ENCODE results near the gene HIPK2.
"Not testable (repeated sequence)": the region's sequence is repeated elsewhere in the genome, so short reads cannot be mapped to it uniquely, and the experiment has no call there.

Gene HIPK2

GRCh38 chr7:139626817-139627216, 151.0 kb downstream of the HIPK2 start:
- DNase-seq (ENCODE audit: low read depth) = no peak

GRCh38 chr7:139623518-139623917, 154.3 kb downstream of the HIPK2 start:
- peak; percentile 14 for DNase-seq (ENCODE audit: low read depth)

GRCh38 chr7:139620676-139621344, 157.0 kb downstream of the HIPK2 start:
- peak; percentile 37 for DNase-seq (ENCODE audit: low read depth)

GRCh38 chr7:139619367-139619657, 158.5 kb downstream of the HIPK2 start:
- DNase-seq (ENCODE audit: low read depth) = peak; percentile 48

- peak; percentile 53 for DNase-seq (ENCODE audit: low read depth)
Measured at GRCh38 chr7:139618482-139619366, 159.1 kb downstream of the HIPK2 start.

DNA sequence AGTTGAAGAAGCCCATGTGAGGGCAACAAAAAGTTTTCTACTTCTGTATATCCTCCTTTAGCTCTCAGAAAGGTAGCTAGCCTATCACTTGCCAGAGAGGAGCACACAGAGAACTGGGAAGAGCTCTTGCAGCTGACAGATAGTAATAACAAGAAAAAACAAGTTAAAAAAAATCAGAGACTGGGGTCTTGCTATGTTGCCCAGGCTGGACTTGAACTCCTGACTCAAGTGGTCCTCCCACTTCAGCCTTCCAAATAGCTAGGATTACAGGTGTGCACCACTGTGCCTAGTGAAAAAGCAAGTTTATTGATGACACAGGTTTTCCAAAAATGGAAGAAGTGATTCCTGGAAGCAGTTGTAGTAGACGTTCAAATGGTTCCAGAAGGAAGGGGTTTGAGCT, 160.7 kb downstream of the HIPK2 start:
- no peak for DNase-seq (ENCODE audit: low read depth)

GRCh38 chr7:139614886-139615285, 162.9 kb downstream of the HIPK2 start:
- no peak for DNase-seq (ENCODE audit: low read depth)

GRCh38 chr7:139613971-139614411, 163.8 kb downstream of the HIPK2 start:
- no peak for DNase-seq (ENCODE audit: low read depth)

- not testable (repeated sequence) for DNase-seq (ENCODE audit: low read depth)
Measured at GRCh38 chr7:139611556-139611955, 166.2 kb downstream of the HIPK2 start.

DNA sequence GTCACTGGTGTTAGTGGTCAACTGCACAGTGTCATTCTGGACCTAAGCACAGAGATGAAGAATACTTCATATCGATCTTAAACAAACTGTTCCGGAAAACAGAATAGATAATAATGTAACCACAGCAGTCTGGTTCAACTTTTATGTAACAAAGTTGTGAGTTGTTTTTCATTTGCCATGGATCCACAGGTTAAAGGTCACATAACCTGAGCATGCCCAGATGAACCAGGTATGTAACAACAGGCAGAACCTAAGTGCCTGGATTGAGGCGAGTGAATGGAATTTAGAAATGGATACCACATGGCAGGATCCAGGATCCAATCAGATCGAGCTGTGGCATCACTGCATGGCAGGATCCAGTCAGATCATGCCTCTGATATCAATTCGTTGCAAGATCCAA, 167.2 kb downstream of the HIPK2 start:
- DNase-seq (ENCODE audit: low read depth) = no peak

DNA sequence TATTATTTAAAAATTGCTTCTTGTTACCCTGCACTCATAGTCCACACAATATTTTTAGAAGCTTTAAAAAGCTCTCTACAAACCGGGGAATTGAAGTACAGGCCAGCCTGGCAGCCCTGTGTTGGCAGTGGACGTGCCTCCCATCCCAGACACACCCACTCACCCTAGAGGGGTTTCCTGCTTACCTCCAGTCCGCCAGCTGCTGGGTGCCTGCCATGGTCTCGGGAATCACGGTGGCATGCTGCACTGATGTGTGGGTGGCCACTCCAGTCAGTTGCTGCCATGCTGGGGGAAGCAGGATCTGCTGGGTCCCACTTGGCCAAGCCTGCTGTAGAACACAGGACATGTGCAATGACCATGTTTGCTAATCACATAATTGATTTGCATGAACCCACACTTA, 173.9 kb downstream of the HIPK2 start:
- no peak for DNase-seq (ENCODE audit: low read depth)

- no peak for DNase-seq (ENCODE audit: low read depth)
Measured at GRCh38 chr7:139603282-139603681, 174.5 kb downstream of the HIPK2 start.

DNA sequence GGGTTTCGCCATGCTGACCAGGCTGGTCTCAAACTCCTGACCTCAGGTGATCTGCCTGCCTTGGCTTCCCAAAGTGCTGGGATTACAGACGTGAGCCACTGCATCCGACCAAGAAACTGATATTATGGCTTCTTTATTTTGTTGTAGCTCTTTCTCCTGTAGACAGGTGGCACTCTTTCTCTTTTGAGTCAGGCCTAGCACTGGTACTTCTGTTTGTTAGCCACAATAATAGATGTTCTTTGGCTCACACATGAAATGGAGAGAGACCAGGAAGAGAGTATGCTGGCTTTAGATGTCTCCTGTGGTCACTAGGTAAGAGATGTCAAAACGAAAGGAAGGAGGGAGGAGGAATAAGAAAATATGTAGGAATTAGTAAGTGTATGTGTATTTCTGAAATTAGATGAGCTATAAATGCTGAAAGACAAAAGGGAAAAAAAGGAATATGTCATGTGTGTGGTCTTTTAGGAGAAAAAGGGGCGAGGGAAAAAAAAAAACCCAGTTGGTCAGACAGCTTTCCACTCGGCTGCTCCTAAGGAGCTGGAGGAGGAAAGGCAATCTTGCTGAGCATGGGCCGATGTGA, 175.6 kb downstream of the HIPK2 start:
- peak; percentile 54 for DNase-seq (ENCODE audit: low read depth)

DNA sequence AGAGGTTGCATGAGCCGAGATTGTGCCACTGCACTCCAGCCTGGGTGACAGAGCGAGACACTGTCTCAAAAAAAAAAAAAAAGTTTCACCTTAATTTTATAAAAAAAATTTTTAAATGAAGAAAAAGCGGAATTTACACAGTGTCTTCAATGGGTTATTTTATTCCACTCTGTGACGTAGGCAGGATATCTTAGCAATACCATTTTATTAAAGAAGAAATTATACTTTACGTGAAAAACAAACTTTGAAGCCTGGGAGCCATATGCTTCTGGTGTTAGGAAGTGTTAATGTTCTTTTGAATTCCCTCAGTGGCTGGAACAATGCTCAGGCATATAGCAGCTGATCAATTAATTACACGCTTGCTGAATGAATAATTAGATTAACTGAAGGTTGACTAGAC, 176.6 kb downstream of the HIPK2 start:
- DNase-seq (ENCODE audit: low read depth) = no peak

- DNase-seq (ENCODE audit: low read depth) = no peak
Measured at GRCh38 chr7:139600306-139600705, 177.5 kb downstream of the HIPK2 start.

DNA sequence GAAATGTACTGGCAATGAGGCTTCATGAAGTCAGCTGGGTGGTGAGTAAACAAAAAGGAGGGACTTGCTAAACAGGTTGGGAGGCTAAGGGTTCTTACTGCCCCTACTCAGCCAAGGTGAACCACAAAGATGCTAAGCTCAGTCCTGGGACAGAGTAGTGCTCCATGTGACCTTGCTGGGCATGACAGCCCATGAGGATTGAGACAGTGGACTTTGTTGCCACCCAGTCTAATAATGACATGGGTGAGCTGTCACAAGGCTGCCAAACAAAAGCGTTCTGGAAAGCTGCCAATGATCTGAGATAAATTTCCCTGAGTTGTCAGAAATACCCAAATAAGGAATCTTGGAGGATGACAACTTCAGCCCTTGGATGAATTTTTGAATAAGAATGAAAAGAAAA, 179.2 kb downstream of the HIPK2 start:
- DNase-seq (ENCODE audit: low read depth) = no peak

DNA sequence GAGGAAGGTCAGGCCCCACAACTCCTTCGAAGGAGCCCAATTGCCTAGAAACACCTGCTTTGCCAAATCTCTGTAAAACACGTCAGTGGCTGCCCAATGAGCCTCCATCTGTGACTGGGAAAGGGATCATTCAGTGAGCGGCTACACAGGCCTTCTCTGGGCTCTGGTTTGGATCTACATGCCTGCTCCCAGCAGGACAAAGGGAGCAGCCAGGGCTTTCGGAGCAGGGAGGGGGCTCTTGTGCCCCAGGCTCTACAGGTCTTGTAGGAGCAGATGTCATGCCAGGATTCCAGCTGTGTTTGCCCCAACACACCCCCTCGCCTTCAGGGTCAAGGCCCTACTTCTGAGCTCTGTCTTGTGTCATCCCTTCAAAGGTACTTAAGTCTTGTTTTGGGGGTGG, 180.8 kb downstream of the HIPK2 start:
- no peak for DNase-seq (ENCODE audit: low read depth)

DNA sequence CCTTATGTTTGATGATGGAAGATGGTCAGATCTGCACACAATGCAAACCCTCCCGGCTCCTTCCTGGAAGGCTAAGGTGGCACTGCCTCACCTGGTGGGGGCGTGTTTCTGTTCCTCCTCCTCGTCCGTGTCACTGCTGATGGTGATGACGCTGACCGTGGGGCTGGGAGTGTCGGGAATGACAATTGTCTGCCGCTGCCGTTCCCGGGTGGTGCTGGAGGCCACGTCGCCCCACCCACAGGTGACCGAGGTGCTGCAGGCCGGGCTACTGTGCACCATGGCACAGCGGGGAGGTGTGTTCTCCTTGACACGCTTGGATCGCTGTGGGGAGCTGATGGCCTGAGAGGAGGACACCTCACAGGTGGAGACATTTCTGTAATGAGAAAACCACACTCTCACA, 181.2 kb downstream of the HIPK2 start:
- DNase-seq (ENCODE audit: low read depth) = no peak

- no peak for DNase-seq (ENCODE audit: low read depth)
Measured at GRCh38 chr7:139595806-139596205, 182.0 kb downstream of the HIPK2 start.

- no peak for DNase-seq (ENCODE audit: low read depth)
Measured at GRCh38 chr7:139594911-139595476, 182.8 kb downstream of the HIPK2 start.

- no peak for DNase-seq (ENCODE audit: low read depth)
Measured at GRCh38 chr7:139594090-139594489, 183.7 kb downstream of the HIPK2 start.

GRCh38 chr7:139592801-139593461, 184.9 kb downstream of the HIPK2 start:
- DNase-seq (ENCODE audit: low read depth) = no peak

All from ELR (cell line).